ENCODE measurements around the gene DSN1. TPM values are rescaled to one million over a fixed set of nuclear protein-coding genes. Genes with fewer than 3 reads are reported as not detected.
A peak's percentile ranks its signal among the peaks of the same experiment; 100 is the strongest.

DSN1 gene
- total and polyA plus RNA-seq, 9 of the 15 experiments (the other 6 are each of a cell fraction or from before 2014, with no cell fraction given) = 23.3 to 45.3 (median 31.1) TPM

GRCh38 chr20:36737183-36737499 is 36.4 kb downstream of the DSN1 start (continued):
- TF ChIP-seq MXD1 (CRISPR knock-in tag; IDR thresholded peaks at IDR 0.05; ENCODE audit: borderline replicate concordance, poor library complexity, severe bottlenecking) (no peak), ZFP36 (IDR thresholded peaks at IDR 0.05; ENCODE audit: low read depth, low read length, partially characterized antibody) (no peak), TAF7 (tag; IDR thresholded peaks at IDR 0.05) (no peak)

GRCh38 chr20:36736451-36737182 is 36.9 kb downstream of the DSN1 start:
- ATAC-seq = no peak
- intact Hi-C loops (cut with micrococcal nuclease) = no loop called here
- TF ChIP-seq ZNF224 (CRISPR knock-in tag; IDR thresholded peaks at IDR 0.05) = no peak
- TF ChIP-seq ZNF75A (CRISPR knock-in tag; IDR thresholded peaks at IDR 0.05) = no peak
- peak; percentile 4; the same call in 1 of the 2 replicates for TF ChIP-seq ZNF316 (IDR thresholded peaks at IDR 0.05)
- H4K20me1 ChIP-seq (replicated peaks; ENCODE audit: control insufficient read depth, insufficient read depth, low read length) = no peaks in the 10 kb centered on the region
- ChIA-PET POLR2A (interaction anchor here (0.6 to 1.8 kb wide), 5 partner anchors 9 to 617 kb away, joined by 3 to 18 read pairs (median 3); partner anchors contain the start of gene NDRG3), CTCF (ENCODE audit: low intra/inter-chr PET ratio) (no interaction called here)
- no peaks in the 10 kb centered on the region for H3K27me3 ChIP-seq (ENCODE audit: control insufficient read depth in 2 of 2, insufficient read depth in 2 of 2, low read length in 2 of 2)
- no peaks in the 10 kb centered on the region for H3K79me2 ChIP-seq (ENCODE audit: control insufficient read depth, insufficient read depth, low read length)
- no peaks in the 10 kb centered on the region for H3K9me1 ChIP-seq (ENCODE audit: control insufficient read depth, insufficient read depth, low read length)
- peak; percentile 52 for FAIRE-seq
- H2AFZ ChIP-seq (ENCODE audit: low read depth, low read length) = no peak overlapping the region
- H3K9me3 ChIP-seq (replicated peaks; ENCODE audit: control insufficient read depth, insufficient read depth, low read depth, low read length) = no peaks in the 10 kb centered on the region
- no peak overlapping the region for H3K27ac ChIP-seq (ENCODE audit: extremely low read depth, low read depth, low read length)
- WGBS (ENCODE audit: insufficient coverage, low coverage, missing lambda C conversion rate) = 51% methylated on average over 3 of the region's 3 CpGs
- no peak overlapping the region for H3K4me2 ChIP-seq (ENCODE audit: insufficient read depth, low read length)
- DNase-seq (ENCODE audit: extremely low read depth in 1 of 4, low spot score in 3 of 4) = no peak
- no peak overlapping the region for H3K4me3 ChIP-seq
- no peaks in the 10 kb centered on the region for H3K36me3 ChIP-seq (ENCODE audit: control insufficient read depth, insufficient read depth, low read length)
- in situ Hi-C loops (cut with MboI) = no loop called here
- H3K4me1 ChIP-seq (replicated peaks in 1 of 2; ENCODE audit: control insufficient read depth in 2 of 2, insufficient read depth in 2 of 2, low read length in 2 of 2) = peaks cover 4 to 11% of the 10 kb centered on the region in 2 experiments; a peak in 3 of 5 replicates
- H3K9ac ChIP-seq (ENCODE audit: insufficient read depth in 1 of 2, low read depth in 2 of 2, low read length in 2 of 2) = no peak overlapping the region
- BruUV-seq (replicated peaks) = no TSS peak

Measured in K562 (cell line).